GM18520 (cell line): ENCODE results near the gene RNF103.
A peak's percentile ranks its signal among the peaks of the same experiment; 100 is the strongest.

ENCODE experiments used
- ATAC-seq: cut with Tn5 transposase; IDR thresholded peaks from one replicate; pipeline ENCODE4 v1.9.1; 2021; ENCODE audit not compliant: unreplicated experiment

Gene RNF103

DNA sequence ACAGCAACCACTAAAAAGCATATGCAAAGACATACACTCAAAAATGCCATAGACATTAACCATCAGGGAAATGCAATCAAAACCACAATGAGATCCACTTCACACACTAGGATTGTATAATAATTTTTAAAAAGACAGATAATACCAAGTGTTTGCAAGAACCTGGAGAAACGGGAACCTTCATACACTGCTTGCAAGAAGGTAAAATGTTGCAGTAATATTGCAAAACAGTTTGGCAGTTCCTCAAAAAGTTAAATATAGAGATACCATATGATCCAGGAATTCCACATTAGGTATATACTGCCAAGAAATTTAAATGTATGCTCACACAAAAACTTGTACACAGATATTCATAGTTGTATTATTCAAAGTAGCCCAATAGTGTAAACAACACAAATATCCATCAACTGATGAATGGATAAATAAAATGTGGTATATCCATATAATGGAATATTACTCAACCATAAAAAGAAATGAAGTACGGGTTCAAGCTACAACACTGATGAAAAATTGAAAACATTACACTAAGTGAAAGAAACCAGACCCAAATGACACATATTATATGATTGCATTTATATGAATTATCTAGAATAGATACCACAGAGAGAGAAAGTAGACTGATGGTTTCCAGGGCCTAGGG lies 45.7 kb downstream of the RNF103 start:
- no peak for ATAC-seq

- no peak for ATAC-seq
Measured at GRCh38 chr2:86570059-86570458, 53.6 kb downstream of the RNF103 start.

DNA sequence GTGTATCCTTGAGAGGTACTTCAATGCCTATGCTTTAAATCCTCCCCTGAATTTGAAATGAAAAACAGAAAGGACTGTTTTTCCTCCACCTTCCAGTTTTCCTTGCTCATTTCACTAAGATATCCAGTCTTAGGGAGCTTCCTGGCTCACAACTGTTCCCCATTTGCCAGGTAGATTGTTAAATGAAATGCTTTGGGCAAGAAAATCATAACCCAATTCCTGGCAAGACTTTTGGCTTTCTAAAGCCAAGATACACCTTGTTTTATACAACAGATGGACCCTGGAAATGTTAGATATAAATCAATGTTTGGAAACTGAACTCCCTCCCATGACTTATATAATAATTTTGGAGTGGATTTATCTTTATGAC lies 56.9 kb downstream of the RNF103 start:
- no peak for ATAC-seq

DNA sequence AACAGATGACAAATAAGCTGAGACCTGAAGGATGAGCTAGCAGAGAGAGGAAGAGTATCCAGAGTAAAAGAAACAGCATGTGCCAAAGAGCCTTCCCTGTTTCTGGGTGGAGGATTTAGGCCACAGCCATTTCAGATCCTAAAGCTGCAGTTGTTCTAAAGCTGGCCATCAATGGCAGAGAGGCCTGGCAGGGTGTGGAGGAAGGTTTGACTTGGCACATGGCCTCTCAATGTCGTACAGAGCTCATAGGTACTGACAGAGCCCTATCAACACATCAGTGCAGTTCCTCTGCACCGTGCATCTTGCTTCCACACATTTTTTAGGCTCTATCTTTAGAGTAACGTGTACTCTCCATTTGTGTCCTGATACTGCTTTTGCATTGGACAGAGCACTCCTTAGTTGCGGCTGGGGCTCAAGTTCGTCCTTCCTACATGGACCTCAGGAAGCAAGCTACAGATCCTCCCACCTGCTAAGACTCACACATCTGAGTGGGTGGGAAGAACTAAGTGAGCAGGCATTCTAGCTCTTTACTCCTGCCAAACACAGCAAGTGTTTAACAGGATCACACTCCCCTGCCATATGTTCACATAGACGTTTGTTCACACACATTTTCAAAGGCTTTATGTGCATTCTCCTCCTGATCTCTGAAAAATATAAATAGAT lies 57.4 kb downstream of the RNF103 start:
- ATAC-seq, result no peak

- no peak for ATAC-seq
Measured at GRCh38 chr2:86563650-86564061, 60.0 kb downstream of the RNF103 start.

GRCh38 chr2:86562922-86563649 lies 60.6 kb downstream of the RNF103 start, which contains the start of gene CHMP3:
Gene CHMP3 (minus strand): TSS chr2:86563443. CDS start chr2:86563348, 95 bp downstream.
- ATAC-seq, result peak; percentile 89

GRCh38 chr2:86562485-86562921 lies 61.2 kb downstream of the RNF103 start:
- ATAC-seq, result no peak

DNA sequence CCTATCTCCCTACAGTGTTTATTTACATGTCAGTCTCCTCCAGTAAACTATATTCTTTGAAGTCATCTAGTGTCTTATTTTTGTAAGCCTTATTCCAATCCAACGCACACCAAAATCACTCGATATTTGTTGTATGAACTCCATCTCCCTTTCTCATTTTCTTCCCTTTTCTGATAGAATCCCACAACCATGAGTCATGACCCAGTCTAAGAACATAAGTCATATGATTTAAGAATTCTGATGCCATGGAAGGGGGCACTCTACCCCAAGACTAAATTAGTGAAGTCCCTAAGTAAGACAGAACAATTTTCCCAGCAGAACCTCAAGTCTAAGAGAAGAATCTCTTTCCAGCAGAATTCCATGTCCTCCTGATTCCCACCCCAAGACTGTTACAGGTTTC lies 65.8 kb downstream of the RNF103 start:
- no peak for ATAC-seq

GRCh38 chr2:86556508-86556907 lies 67.2 kb downstream of the RNF103 start:
- ATAC-seq, result no peak
